KOPT-K1 (cell line): Measurements from ENCODE around the gene LTBP3.

Experiments used
- H3K27ac ChIP-seq: fragments of 200-600 bp; sonication (generic); 2 replicates; pipeline ENCODE4 v1.5.1; 2016; ENCODE audit warnings: antibody characterized with exemption, mild to moderate bottlenecking, low read depth, low read length; ENCODE audit not compliant: poor library complexity, severe bottlenecking
- H3K36me3 ChIP-seq: fragments of 200-600 bp; sonication (generic); 2 replicates; pipeline ENCODE4 v1.5.1; 2017; ENCODE audit warnings: antibody characterized with exemption, mild to moderate bottlenecking, low read length, moderate library complexity; ENCODE audit not compliant: insufficient read depth
- H3K9me3 ChIP-seq: fragments of 200-600 bp; sonication (generic); 2 replicates; pipeline ENCODE4 v1.5.1; 2017; ENCODE audit warnings: antibody characterized with exemption, low read length, mild to moderate bottlenecking; ENCODE audit not compliant: insufficient read depth, poor library complexity, severe bottlenecking

Gene LTBP3

DNA sequence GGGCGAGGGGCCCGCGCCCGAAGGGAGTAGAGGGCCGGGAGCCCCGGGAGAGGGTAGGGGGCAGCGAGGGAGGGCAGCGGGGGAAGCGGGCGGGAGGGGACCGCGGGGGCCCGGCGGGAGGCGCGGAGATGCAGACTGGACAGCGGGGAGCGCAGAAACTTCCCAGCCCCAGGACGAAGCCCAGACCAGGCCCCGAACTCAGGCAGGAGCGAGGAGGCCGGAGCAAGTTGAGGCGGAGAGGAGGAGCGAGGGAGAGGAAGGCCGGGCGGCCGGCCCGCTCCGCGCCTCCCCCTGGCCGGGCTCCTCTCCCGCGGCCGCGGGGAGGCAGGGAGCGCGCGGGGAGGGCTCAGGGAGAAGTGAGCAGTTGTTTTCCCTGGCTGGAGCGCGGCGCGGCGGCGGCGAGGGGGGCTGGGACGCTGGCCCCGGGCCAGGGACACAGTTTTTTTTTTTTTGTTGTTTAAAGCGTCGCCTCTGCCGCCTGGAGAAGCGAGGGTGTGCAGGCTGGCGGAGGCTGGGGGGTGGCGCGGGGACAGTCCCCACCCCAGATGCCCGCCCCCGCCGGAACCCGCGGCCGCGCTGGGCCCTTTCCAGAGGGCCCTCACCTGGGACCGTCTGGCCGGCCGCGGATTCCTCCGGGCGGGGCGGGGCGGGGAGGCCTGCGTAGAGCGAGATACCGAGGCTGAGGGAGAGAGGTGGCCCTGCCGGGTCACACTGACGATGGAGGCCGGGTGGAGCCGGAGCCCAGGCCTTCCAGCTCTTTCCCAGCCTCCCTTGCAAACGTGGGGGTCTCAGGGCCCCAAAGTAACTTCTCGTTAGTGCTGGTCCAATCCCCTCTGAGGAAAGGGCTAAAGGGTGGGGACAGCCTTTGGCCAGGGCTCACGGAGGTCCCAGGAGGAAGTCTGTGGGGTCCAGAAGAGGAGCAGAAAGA lies at the start of gene LTBP3:
Gene LTBP3, minus strand, starts transcription at position 358 of the 928 bp plus-strand sequence. CDS start 400 bp downstream, outside the sequence.
- Histone ChIP-seq H3K9me3 (no peaks in the 10 kb centered on the region), H3K27ac (no peak within 1 kb of the TSS), H3K36me3 (no peaks in the 10 kb centered on the region)

DNA sequence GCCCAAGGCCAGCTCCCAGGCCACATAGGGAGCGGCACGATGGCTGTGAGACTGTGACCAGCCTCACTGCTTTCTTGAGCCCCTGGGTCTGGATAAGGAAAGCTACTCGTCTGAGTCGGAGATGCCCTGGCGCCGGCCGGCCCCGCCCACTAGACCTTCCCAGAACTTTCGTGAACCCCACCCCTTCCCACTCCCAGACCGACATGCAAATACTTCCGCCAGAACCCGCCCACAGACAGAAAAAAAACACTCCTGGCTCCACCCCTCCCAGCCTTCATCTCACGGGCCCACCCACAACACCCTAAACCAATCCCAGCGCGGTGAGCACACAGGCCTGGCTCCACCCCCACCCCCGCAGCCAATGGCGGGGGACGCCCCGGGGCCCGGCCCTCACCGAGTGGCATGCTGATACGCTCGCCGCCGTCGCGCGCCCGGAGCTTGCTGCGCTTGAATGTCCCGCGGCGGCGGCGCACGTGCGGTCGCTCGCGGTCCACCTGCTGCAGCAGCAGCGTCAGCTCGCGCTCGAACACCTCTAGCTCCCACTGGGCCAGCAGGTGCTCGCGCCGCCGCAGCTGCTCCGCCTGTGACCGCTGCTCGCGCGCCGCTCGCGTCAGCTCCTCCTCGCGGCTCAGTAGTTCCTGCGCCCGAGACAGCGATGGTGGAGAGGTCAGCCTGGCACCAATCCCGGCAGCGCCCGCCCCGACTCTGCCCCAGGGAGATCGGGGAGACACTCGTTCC lies 48.9 kb upstream of the LTBP3 start:
- Histone ChIP-seq H3K9me3 (no peaks in the 10 kb centered on the region), H3K27ac (no peak overlapping the region), H3K36me3 (peaks cover 93% of the 10 kb centered on the region)

DNA sequence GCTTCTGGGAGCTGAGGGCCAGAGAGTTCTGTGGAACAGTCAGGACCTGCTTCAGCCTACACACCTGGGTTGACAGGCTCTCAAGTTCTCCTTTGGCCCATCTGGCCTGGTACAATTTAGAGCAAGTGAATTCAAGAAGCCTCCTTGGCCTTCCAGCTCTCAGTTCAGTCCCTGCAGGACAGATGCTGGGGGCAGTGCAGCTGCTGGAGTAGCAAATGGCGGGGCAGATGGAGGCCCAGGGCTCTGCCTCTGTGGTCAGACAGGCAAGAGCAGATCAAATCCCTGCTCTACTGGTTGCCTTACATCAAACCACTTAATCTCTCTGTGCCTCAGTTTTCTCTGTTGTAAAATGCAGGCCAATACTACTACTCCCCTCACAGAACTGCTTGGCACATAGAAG lies 46.1 kb upstream of the LTBP3 start:
- H3K9me3 ChIP-seq, result no peaks in the 10 kb centered on the region
- H3K27ac ChIP-seq, result no peak overlapping the region
- peaks cover 73% of the 10 kb centered on the region for H3K36me3 ChIP-seq

DNA sequence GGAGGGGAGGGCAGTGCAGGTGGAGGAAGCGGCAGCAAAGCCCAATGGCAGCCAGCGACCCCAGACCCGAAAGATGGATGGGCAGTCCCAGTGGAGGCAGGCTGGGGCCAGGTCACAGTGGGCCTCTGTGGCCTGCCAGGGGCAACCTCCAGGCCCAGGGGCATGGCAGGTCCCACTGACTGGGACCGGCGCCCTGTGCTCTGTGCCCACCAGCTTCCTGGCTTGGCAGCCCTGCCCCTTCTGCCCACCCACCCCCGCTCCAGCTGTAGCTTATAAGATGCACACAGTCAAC lies 41.7 kb upstream of the LTBP3 start:
- Histone ChIP-seq H3K27ac (no peak overlapping the region), H3K36me3 (peaks cover 50% of the 10 kb centered on the region), H3K9me3 (no peaks in the 10 kb centered on the region)

DNA sequence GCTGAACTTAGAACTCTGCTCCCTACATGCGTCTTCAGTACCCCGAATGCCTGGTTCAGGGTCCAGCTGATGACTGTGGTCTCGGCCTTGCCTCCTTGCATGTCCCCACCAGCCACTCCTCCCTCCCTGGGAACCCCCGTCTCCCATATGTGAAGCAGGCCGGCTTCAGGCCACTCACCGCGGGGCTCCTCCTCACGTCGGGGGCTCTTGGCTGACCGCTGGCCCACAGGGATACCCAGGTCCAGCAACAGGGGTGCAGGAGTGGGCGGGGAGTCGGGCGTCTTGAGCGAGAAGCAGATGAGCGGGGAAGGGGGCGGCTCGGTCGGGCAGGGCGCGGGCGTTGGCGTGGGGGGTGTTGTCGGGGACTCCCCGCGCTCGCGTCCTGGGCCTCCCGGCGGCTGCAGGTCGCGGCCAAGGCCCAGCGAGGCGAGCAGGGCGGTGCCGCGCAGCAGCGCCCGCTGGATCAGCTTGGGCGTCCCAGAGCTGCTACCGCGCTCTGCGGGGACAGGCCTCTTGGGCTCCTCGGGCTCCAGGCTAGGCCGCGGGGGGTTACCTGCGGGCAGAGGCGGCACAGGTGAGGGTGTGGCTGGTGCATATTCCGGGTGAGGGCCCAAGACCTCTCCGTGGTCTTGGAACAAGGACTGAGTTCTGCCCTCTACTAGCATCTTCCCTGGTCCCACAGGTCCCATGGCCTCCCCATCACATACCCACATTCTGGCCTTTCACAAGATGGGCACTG lies 41.2 kb upstream of the LTBP3 start:
- Histone ChIP-seq H3K9me3 (no peaks in the 10 kb centered on the region), H3K36me3 (peaks cover 45% of the 10 kb centered on the region)

DNA sequence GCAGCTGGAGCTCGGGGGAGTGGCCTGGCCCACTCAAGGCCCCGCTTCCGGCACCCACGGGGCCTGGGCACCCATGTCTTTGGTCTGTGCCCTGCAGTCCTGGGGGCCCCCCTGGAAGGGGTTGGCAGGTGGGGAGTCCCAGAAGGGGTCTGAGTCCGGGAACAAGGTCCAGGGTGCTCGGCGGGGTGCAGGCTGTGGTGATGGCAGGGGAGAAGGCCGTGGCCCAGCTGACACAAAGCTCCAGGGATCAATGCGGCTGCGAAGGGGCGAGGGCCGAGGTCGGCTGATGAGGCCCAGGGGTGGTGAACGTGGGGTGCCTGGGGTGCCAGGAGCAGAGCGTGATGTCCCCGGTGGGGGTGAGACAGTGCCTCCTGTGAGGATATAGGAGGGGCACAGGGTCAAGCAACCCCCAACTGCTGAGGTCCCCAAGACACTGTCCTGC lies 40.1 kb upstream of the LTBP3 start:
- Histone ChIP-seq H3K9me3 (no peaks in the 10 kb centered on the region), H3K27ac (no peak overlapping the region), H3K36me3 (peaks cover 40% of the 10 kb centered on the region)

More for the DNA sequence above, 41.2 kb upstream of the LTBP3 start:
- no peak overlapping the region for H3K27ac ChIP-seq

DNA sequence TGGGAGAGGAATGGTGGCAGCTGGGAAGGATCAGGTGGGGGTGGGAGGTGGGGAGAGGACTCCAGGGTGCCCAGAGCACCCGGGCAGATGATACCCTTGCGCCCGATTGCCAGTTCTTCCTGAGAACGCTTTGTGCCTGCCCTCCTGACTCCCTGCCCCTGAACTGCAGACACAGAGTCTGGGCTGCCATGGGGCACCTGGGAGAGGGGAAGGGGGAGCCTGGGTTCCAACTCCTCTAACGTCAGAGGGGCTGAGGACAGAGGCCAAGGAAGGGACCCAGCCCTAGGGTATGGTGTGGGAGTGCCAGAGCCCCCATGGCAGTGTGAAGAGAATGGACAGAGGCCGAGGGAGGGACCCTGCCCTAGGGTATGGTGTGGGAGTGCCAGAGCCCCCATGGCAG lies 38.4 kb upstream of the LTBP3 start:
- H3K9me3 ChIP-seq, result no peaks in the 10 kb centered on the region
- H3K36me3 ChIP-seq, result peaks cover 48% of the 10 kb centered on the region
- no peak overlapping the region for H3K27ac ChIP-seq

DNA sequence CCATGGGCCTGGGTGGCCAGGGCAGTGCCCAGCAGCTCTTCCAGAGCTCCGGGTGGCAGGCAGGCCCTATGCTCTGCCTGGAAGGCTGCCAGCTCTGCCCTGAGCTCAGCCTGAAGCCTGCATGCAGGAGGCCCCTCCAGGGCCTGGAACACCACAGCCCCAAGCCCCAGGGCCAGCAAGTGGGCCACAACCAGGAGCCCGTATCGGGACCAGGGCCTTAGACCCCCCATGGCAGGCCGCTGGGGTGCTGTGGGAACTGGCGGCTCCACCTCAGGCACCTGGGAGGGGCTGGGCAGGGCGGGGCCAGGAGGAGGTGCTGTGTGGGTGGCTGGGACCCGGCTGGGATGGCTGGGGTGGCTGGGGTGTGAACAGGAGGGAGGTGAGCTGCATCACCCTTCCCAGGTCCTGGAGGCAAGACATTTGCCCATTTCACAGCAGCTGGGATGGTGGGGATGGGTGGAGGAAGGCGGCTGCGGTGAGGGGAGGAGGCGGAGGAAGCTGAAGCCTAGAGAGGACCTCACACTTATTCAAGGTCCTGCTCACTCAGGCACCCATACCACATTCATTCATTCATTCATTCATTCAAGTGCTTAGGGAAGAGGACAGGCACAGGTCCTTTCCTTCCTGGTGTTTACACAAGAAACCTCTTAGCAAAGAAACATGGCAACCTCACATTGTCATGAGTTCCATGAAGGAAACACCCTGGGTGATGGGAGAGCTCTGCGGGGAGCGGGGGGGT lies 37.6 kb upstream of the LTBP3 start, which contains the start of gene KCNK7:
Gene KCNK7, minus strand, starts transcription at position 258 of the 739 bp plus-strand sequence. Its CDS starts 28 bp downstream, at position 230.
- no peak within 1 kb of the TSS for H3K27ac ChIP-seq

DNA sequence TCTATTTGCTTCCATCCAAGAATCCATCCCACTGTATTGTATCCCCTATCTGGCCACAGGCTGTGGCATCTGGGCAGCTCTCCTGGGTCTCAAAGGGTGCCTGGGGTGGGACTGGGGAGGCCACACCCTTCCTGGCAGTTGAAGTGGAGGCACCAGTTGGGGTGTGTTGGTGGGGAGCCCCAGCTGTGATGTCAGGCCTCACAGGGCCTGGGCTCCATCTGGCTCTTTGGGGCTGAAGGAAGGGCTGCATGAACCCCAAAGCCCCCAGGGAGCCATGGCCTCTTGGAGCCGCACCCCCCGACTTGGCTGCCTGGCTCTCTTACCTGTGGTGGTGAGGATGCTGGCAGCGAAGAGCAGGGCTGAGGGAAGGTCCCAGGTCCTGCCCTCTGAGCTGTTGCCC lies 37.0 kb upstream of the LTBP3 start:
- Histone ChIP-seq H3K27ac (no peak overlapping the region), H3K9me3 (no peaks in the 10 kb centered on the region), H3K36me3 (peaks cover 61% of the 10 kb centered on the region)

More for the DNA sequence above, 37.6 kb upstream of the LTBP3 start, which contains the start of gene KCNK7:
- Histone ChIP-seq H3K36me3 (peaks cover 55% of the 10 kb centered on the region), H3K9me3 (no peaks in the 10 kb centered on the region)

DNA sequence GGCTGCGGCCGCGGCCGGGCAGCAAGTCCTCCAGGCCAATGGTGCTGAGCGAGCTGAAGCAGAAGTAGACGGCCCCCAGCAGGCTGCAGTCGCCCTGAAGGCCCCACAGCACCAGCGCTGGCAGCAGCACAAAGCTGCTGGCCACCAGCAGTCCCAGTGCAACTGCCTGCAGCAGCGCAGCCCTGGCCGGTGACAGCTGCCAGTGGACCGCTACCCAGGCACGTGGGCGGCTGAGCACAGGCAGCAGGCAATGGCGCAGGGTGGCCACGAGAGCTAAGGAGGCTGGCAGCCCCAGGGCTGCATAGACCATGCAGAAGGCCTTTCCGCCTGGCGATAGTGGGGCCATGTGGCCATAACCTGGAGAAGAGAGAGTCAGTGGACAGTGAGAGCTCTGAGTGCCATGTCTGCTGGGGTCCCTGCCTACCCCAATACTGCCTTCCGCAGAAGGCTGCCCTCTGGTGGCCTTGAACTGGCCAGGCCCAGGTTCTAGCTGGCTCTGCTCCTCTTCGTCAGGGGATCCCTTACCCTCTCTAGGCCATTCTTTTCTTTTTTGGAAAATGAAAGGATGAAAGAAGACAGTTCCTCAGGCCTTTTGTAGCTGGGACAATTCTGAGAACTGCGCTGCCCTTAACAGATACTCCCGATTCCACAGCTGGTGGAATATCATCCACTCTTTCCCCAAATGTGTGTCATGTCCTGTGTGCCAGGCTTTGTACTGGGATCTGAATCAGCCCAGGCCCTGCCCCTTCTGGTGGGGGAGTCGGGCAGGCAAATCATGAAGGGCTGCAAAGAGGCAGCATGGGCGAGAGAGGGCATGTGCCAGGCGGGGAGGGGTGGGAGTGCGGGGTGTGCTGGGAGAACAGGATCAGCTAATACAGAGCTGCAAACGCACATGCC lies 35.6 kb upstream of the LTBP3 start:
- Histone ChIP-seq H3K27ac (no peak overlapping the region), H3K36me3 (peaks cover 55% of the 10 kb centered on the region), H3K9me3 (no peaks in the 10 kb centered on the region)

DNA sequence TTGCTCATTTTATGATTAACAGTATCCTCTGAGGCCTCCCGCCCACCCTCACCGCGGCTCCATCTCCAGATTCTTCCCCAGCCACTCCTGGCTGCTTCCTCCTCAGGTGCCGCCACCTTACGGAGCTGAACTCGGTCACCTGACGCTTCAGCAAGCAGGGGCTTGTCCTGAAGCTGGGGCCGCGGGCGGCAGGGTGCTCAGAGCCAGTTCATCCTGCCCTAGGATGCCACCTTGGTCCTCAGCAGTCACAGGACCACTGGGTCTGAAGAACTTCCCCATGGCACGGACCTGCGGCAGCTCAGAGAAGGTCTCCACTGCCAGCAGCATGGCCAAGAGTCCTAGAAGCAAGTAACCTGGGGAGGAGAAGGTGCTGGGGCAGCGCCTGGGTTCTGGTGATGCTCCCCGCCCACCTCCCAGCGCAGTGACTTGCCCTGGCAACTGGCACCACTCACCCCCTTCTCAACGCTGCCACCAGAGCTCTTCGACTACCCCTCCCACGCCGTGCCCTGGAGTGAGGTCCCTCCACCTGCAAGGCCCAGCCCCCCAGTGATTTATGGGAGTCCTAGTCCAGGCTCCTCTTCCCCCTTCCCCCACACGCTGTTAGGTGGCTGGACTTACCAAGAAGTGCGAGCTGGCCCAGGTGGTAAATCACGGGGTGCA lies 34.8 kb upstream of the LTBP3 start:
- H3K27ac ChIP-seq, result no peak overlapping the region

DNA sequence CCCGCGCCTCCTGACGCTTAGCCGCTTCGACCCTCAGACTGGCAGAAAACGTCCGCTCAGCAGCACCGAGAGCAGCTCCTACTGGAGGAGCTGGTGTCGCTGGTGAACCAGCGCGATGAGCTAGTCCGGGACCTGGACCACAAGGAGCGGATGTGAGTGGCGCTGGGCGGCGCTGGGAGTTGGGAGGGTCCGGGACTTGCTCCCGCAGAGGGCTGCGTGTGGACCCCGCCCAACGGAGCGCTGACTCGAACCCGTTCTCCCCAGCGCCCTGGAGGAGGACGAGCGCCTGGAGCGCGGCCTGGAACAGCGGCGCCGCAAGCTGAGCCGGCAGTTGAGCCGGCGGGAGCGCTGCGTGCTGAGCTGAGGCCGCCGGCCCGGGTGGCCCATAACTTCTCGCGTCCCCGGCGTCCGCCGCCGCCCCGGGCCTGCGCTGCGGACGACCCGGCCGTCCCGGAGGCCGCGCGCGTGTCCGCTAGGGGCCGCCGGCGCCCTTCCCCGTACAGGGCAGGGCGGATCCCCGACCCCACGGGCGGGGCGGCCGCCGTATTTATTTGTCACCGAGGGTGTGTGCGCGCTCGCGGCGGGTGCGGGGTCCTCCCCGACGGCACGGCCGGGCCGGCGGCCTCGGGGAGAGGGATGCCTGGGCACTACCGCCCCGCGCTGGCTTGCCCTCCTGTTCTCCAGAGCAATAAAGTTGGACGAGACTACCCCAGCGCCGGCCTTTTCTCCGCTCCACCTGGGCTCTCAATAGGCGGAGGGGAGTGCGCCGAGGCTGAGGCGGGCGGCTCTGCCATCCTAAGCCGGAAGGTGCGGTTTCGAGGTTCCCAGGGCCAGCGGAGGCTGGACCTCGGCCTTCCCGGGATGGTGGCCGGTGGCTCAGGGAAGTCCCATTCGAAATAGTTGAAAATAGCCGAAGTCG lies 34.0 kb upstream of the LTBP3 start:
- Histone ChIP-seq H3K27ac (no peak overlapping the region), H3K9me3 (no peaks in the 10 kb centered on the region), H3K36me3 (peaks cover 40% of the 10 kb centered on the region)

More for the DNA sequence above, 34.8 kb upstream of the LTBP3 start:
- Histone ChIP-seq H3K36me3 (peaks cover 47% of the 10 kb centered on the region), H3K9me3 (no peaks in the 10 kb centered on the region)
